Natural killer cell (primary cell): Measurements from ENCODE around the gene PDIA6. TPM values are rescaled to one million over a fixed set of nuclear protein-coding genes. Genes with fewer than 3 reads are reported as not detected.

ENCODE experiments used
- ATAC-seq, 3 donors: fragments of 150-1000 bp in 2 of 3; fragments of 200-7000 bp in 1 of 3; cut with Tn5 transposase; 1 replicate in 1 of 3; 2 replicates in 2 of 3; pipeline ENCODE4 v1.10.0; 2021; ENCODE audit warnings: mild to moderate bottlenecking in 2 of 3, moderate library complexity in 2 of 3
- DNase-seq, 2 donors: peaks; one replicate each; pipeline versions ENCODE4 v3.0.0 to v3.0.0-alpha.2; 2013 to 2021; ENCODE audit warnings: mixed read lengths in 1 of 2
- H3K27ac ChIP-seq: one replicate; pipeline ENCODE4 v1.5.1; 2013; ENCODE audit warnings: mild to moderate bottlenecking, low read length
- H3K27me3 ChIP-seq: one replicate; pipeline ENCODE4 v1.6.1; 2013; ENCODE audit warnings: low read length; ENCODE audit not compliant: control insufficient read depth, insufficient read depth
- H3K36me3 ChIP-seq: one replicate; pipeline ENCODE4 v1.6.1; 2013; ENCODE audit warnings: low read length; ENCODE audit not compliant: control insufficient read depth, insufficient read depth
- H3K4me1 ChIP-seq: one replicate; pipeline ENCODE4 v1.6.1; 2013; ENCODE audit warnings: low read length; ENCODE audit not compliant: control insufficient read depth, insufficient read depth
- H3K4me3 ChIP-seq: one replicate; pipeline ENCODE4 v1.5.1; 2013; ENCODE audit warnings: low read length
- H3K9me3 ChIP-seq: one replicate; pipeline ENCODE4 v1.6.1; 2013; ENCODE audit warnings: low read length; ENCODE audit not compliant: control insufficient read depth, insufficient read depth
- H3K27ac Mint-ChIP-seq, 2 donors: one replicate each; pipeline ENCODE4 v1.8.0; 2022; ENCODE audit warnings: mild to moderate bottlenecking in 2 of 2, mixed read lengths in 2 of 2, moderate library complexity in 1 of 2
- H3K27me3 Mint-ChIP-seq, 2 donors: one replicate each; pipeline ENCODE4 v1.8.0; 2022; ENCODE audit warnings: low read depth in 2 of 2, mixed read lengths in 2 of 2
- H3K36me3 Mint-ChIP-seq: one replicate; pipeline ENCODE4 v1.8.0; 2022; ENCODE audit warnings: mixed read lengths
- H3K4me1 Mint-ChIP-seq, 2 donors: one replicate each; pipeline ENCODE4 v1.8.0; 2022; ENCODE audit warnings: mixed read lengths in 2 of 2
- H3K4me3 Mint-ChIP-seq: one replicate; pipeline ENCODE4 v1.8.0; 2022; ENCODE audit warnings: mild to moderate bottlenecking, moderate library complexity, mixed read lengths
- H3K9me3 Mint-ChIP-seq, 2 donors: one replicate each; pipeline ENCODE4 v1.8.0; 2022; ENCODE audit warnings: mixed read lengths in 2 of 2
- CTCF ChIP-seq: fragments of 200-600 bp; IDR thresholded peaks from one replicate; pipeline ENCODE4 v1.8.0; 2022; ENCODE audit warnings: antibody characterized with exemption
- WGBS: methylation state at CpG from one replicate; pipeline ENCODE4 v1.1.7; 2013; ENCODE audit warnings: missing lambda C conversion rate; ENCODE audit not compliant: insufficient coverage; 5-methylcytosine and 5-hydroxymethylcytosine counted together
- intact Hi-C: fragments of 100-400 bp; cut with micrococcal nuclease; formaldehyde crosslinking; loops from one replicate; pipeline ENCODE4 v1.14.2; 2022
- total RNA-seq, 4 donors: library from RNA; stranded (reverse); fragments of 120-200 nt in 1 of 4; gene quantifications; one replicate each; pipeline versions ENCODE4 v1.2.3 to v1.2.4, GENCODE V29; 2013 to 2022

PDIA6 gene
- total RNA-seq, 3 donors from 2014 or later (not counting 1 experiment from before 2014, with no cell fraction given) = 57.4 to 81.2 (median 58.7) TPM

GRCh38 chr2:10844097-10844496 lies 31.5 kb upstream of the PDIA6 start:
- Histone ChIP-seq H3K27me3 (no peaks in the 10 kb centered on the region), H3K9me3 (peaks cover 19% of the 10 kb centered on the region), H3K4me1 (no peaks in the 10 kb centered on the region), H3K27ac (no peak overlapping the region), H3K4me3 (no peak overlapping the region), H3K36me3 (no peaks in the 10 kb centered on the region)
- Mint-ChIP-seq H3K4me3 (no peak overlapping the region), H3K27ac (no peak overlapping the region), H3K4me1 (peaks cover 0 to 2% of the 10 kb centered on the region in 2 donors), H3K27me3 (peaks cover 11 to 20% of the 10 kb centered on the region in 2 donors), H3K36me3 (peaks cover 15% of the 10 kb centered on the region), H3K9me3 (peaks cover 3 to 15% of the 10 kb centered on the region in 2 donors)
- TF ChIP-seq CTCF = no peak
- no peak for DNase-seq
- no peak for ATAC-seq
- WGBS = 61% methylated on average over 12 of the region's 12 CpGs
- intact Hi-C loops = no loop called here

GRCh38 chr2:10842506-10842905 lies 29.9 kb upstream of the PDIA6 start:
- Mint-ChIP-seq H3K36me3 (peaks cover 15% of the 10 kb centered on the region), H3K27ac (no peak overlapping the region), H3K9me3 (peaks cover 3 to 15% of the 10 kb centered on the region in 2 donors), H3K4me3 (no peak overlapping the region), H3K27me3 (peaks cover 11 to 20% of the 10 kb centered on the region in 2 donors), H3K4me1 (peaks cover 0 to 5% of the 10 kb centered on the region in 2 donors)
- Histone ChIP-seq H3K4me3 (no peak overlapping the region), H3K4me1 (no peaks in the 10 kb centered on the region), H3K36me3 (no peaks in the 10 kb centered on the region), H3K27ac (no peak overlapping the region), H3K9me3 (peaks cover 19% of the 10 kb centered on the region), H3K27me3 (no peaks in the 10 kb centered on the region)
- WGBS = 66% methylated on average over 4 of the region's 4 CpGs
- intact Hi-C loops = no loop called here
- no peak for TF ChIP-seq CTCF
- DNase-seq = no peak
- ATAC-seq = no peak

- Mint-ChIP-seq H3K9me3 (peaks cover 3 to 15% of the 10 kb centered on the region in 2 donors), H3K4me1 (peaks cover 0 to 5% of the 10 kb centered on the region in 2 donors), H3K36me3 (peaks cover 15% of the 10 kb centered on the region), H3K27ac (no peak overlapping the region), H3K4me3 (no peak overlapping the region), H3K27me3 (peaks cover 11 to 20% of the 10 kb centered on the region in 2 donors)
- WGBS = 68% methylated on average over 3 of the region's 3 CpGs
- Histone ChIP-seq H3K27ac (no peak overlapping the region), H3K9me3 (peaks cover 19% of the 10 kb centered on the region), H3K36me3 (no peaks in the 10 kb centered on the region), H3K27me3 (no peaks in the 10 kb centered on the region), H3K4me3 (no peak overlapping the region), H3K4me1 (no peaks in the 10 kb centered on the region)
- no peak for DNase-seq
- ATAC-seq = no peak
- intact Hi-C loops = no loop called here
- no peak for TF ChIP-seq CTCF
These were observed 29.1 kb upstream of the PDIA6 start for GRCh38 chr2:10841547-10842219.
